Colonic mucosa (tissue), 4 donors: ENCODE data around the gene SMIM14. TPM values are rescaled to one million over a fixed set of nuclear protein-coding genes. Genes with fewer than 3 reads are reported as not detected.
A peak's percentile ranks its signal among the peaks of the same experiment; 100 is the strongest.
"Not testable (repeated sequence)": the region's sequence is repeated elsewhere in the genome, so short reads cannot be mapped to it uniquely, and the experiment has no call there.

Experiments
- DNase-seq: peaks from one replicate; pipeline ENCODE4 v3.0.0-alpha.2; 2020
- H3K27ac ChIP-seq: fragments of 200-600 bp; one replicate; pipeline ENCODE4 v1.8.0; 2021
- H3K27me3 ChIP-seq: fragments of 200-600 bp; one replicate; pipeline ENCODE4 v1.8.0; 2021
- H3K36me3 ChIP-seq: fragments of 200-600 bp; one replicate; pipeline ENCODE4 v1.8.0; 2021
- H3K4me1 ChIP-seq: fragments of 200-600 bp; one replicate; pipeline ENCODE4 v1.8.0; 2021; ENCODE audit warnings: mild to moderate bottlenecking
- H3K4me3 ChIP-seq: fragments of 200-600 bp; one replicate; pipeline ENCODE4 v1.8.0; 2021
- H3K9ac ChIP-seq, 2 donors: one replicate each; pipeline ENCODE4 v1.7.0; 2013; ENCODE audit warnings: control low read depth in 2 of 2, low read depth in 2 of 2, low read length in 2 of 2
- H3K9me3 ChIP-seq: fragments of 200-600 bp; one replicate; pipeline ENCODE4 v1.8.0; 2021
- CTCF ChIP-seq: fragments of 200-600 bp; IDR thresholded peaks from one replicate; pipeline ENCODE4 v1.8.0; 2022; ENCODE audit warnings: antibody characterized with exemption, mild to moderate bottlenecking
- intact Hi-C: fragments of 100-400 bp; cut with DNase I; formaldehyde crosslinking; loops from one replicate; pipeline ENCODE4 v1.14.1; 2022
- total RNA-seq, 2 donors: library from RNA; stranded (reverse); fragmentation: NEBNext Ultra II Directional in 1 of 2; extraction: Animal tissue kit (Norgen Biotek cat#: 25700) in 1 of 2; gene quantifications; one replicate each; pipeline ENCODE4 v1.2.1, GENCODE V29; 2021
- donor health status: healthy.
- donor health status: DM: no; HTN: no; CAD: no.
- donor health status: DM: no; HTN: no; CAD: no.

SMIM14 gene
- total RNA-seq, 2 donors from 2014 or later = 69.4 to 127 TPM

GRCh38 chr4:39539089-39539611 is 99.5 kb downstream of the SMIM14 start:
- Histone ChIP-seq H3K27me3 (no peaks in the 10 kb centered on the region), H3K36me3 (no peaks in the 10 kb centered on the region), H3K4me1 (no peaks in the 10 kb centered on the region), H3K4me3 (no peak overlapping the region), H3K9ac (no peak overlapping the region), H3K27ac (peak overlapping the region; percentile 44), H3K9me3 (no peaks in the 10 kb centered on the region)
- intact Hi-C loops = no loop called here
- no peak for DNase-seq
- TF ChIP-seq CTCF = no peak

- no peak overlapping the region for H3K9ac ChIP-seq
- H3K4me1 ChIP-seq = peaks cover 6% of the 10 kb centered on the region
- no peak for DNase-seq
- H3K27me3 ChIP-seq = no peaks in the 10 kb centered on the region
- no peaks in the 10 kb centered on the region for H3K36me3 ChIP-seq
- H3K4me3 ChIP-seq = no peak overlapping the region
- no peak overlapping the region for H3K27ac ChIP-seq
- no peak for TF ChIP-seq CTCF
- H3K9me3 ChIP-seq = no peaks in the 10 kb centered on the region
- intact Hi-C loops = no loop called here
These were observed 105.1 kb downstream of the SMIM14 start for GRCh38 chr4:39533541-39533940.

- H3K9me3 ChIP-seq, H3K27ac ChIP-seq, DNase-seq, H3K27me3 ChIP-seq, H3K4me1 ChIP-seq, intact Hi-C loops, H3K9ac ChIP-seq, H3K36me3 ChIP-seq, H3K4me3 ChIP-seq: not testable (repeated sequence)
These were observed 106.4 kb downstream of the SMIM14 start for GRCh38 chr4:39532237-39532636.

GRCh38 chr4:39530682-39531081 is 108.0 kb downstream of the SMIM14 start:
- intact Hi-C loops = no loop called here
- Histone ChIP-seq H3K27ac (no peak overlapping the region), H3K36me3 (no peaks in the 10 kb centered on the region), H3K27me3 (no peaks in the 10 kb centered on the region), H3K9ac (no peak overlapping the region), H3K9me3 (no peaks in the 10 kb centered on the region), H3K4me1 (peaks cover 6% of the 10 kb centered on the region), H3K4me3 (no peak overlapping the region)
- DNase-seq = no peak
- no peak for TF ChIP-seq CTCF

DNA sequence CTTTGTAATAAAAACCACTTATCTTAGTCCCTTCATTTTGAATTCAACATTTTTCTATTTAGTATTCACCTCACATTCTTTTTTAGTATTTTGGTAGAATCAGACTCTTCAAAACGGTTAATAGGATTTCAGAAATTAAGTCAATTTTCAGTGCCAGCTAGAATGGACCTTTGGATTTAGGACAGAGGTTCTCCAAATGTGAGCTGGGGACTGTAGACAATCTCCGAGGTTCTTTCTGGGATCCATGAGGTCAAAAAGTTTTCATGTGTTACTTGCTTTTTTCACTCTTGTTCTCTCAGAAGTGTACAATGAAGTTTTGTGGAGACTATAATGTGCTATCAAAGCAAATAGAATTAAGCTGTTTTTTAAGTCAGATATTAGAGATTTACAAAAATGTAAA is 109.1 kb downstream of the SMIM14 start:
- H3K27me3 ChIP-seq = no peaks in the 10 kb centered on the region
- H3K27ac ChIP-seq = no peak overlapping the region
- peak overlapping the region in 1 of 2 donors; percentile 85 for H3K9ac ChIP-seq
- DNase-seq = no peak
- TF ChIP-seq CTCF = no peak
- no peak overlapping the region for H3K4me3 ChIP-seq
- no peaks in the 10 kb centered on the region for H3K36me3 ChIP-seq
- H3K9me3 ChIP-seq = no peaks in the 10 kb centered on the region
- intact Hi-C loops = no loop called here
- peaks cover 6% of the 10 kb centered on the region for H3K4me1 ChIP-seq

- Histone ChIP-seq H3K9me3 (no peaks in the 10 kb centered on the region), H3K9ac (peak overlapping the region; percentile 85 to 95), H3K27me3 (no peaks in the 10 kb centered on the region), H3K36me3 (no peaks in the 10 kb centered on the region), H3K27ac (peak overlapping the region; percentile 93), H3K4me3 (peak overlapping the region; percentile 77), H3K4me1 (peaks cover 6% of the 10 kb centered on the region)
- peak; percentile 83 for DNase-seq
- no peak for TF ChIP-seq CTCF
- intact Hi-C loops = no loop called here
These were observed 110.6 kb downstream of the SMIM14 start for GRCh38 chr4:39528061-39528465.
